ENCODE measurements around the gene ARHGAP27. TPM values are rescaled to one million over a fixed set of nuclear protein-coding genes. Genes with fewer than 3 reads are reported as not detected.
A peak's percentile ranks its signal among the peaks of the same experiment; 100 is the strongest.

Gene ARHGAP27
- total and polyA plus RNA-seq, 2 of the 13 experiments (the other 11 are each of a cell fraction or from before 2014, with no cell fraction given): 15.5 to 18.9 TPM

DNA sequence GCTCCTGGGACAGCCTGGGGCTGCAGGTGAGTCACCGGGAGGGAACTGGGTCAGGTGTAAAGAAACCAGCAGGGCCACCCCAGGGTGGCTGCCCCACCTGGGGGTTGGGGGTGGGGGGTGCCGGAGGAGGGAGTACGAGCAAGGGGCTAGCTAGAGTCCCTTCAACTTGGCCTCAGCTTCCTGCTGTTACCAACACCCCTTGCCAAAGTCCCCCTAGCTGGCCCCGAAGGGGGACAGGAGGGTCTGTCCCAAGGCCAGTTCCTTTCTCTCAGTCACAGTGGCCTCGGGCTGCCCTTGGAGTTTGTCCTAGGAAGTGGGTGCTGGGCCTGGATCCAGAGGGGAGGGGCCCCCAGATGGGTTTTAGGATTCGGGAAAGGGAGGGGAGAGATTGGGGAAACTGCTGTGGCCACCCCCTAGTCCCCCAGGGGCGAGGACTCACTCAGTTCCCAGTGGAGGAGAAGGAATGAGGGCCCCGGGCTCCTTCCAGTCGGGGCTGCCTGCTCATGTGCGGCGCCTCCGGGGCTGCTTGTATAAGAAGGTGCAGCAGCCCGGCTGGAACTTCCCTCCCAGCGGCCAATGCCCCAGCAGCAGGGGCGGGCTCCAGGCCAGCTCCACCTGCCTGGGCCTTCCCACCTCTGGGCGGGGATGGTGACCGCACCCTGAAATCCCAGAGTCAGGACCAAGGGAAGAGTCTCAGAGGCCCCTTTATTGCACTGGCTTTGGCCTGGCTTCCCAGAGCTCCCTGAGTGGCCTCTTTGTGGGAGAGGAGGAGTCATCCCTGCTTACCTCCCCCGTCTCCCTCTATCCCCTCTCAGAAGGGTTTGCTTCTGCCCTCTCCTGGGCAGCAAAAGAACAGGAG lies 7.3 kb downstream of the ARHGAP27 start (continued):
- TF ChIP-seq, protein P1, sequence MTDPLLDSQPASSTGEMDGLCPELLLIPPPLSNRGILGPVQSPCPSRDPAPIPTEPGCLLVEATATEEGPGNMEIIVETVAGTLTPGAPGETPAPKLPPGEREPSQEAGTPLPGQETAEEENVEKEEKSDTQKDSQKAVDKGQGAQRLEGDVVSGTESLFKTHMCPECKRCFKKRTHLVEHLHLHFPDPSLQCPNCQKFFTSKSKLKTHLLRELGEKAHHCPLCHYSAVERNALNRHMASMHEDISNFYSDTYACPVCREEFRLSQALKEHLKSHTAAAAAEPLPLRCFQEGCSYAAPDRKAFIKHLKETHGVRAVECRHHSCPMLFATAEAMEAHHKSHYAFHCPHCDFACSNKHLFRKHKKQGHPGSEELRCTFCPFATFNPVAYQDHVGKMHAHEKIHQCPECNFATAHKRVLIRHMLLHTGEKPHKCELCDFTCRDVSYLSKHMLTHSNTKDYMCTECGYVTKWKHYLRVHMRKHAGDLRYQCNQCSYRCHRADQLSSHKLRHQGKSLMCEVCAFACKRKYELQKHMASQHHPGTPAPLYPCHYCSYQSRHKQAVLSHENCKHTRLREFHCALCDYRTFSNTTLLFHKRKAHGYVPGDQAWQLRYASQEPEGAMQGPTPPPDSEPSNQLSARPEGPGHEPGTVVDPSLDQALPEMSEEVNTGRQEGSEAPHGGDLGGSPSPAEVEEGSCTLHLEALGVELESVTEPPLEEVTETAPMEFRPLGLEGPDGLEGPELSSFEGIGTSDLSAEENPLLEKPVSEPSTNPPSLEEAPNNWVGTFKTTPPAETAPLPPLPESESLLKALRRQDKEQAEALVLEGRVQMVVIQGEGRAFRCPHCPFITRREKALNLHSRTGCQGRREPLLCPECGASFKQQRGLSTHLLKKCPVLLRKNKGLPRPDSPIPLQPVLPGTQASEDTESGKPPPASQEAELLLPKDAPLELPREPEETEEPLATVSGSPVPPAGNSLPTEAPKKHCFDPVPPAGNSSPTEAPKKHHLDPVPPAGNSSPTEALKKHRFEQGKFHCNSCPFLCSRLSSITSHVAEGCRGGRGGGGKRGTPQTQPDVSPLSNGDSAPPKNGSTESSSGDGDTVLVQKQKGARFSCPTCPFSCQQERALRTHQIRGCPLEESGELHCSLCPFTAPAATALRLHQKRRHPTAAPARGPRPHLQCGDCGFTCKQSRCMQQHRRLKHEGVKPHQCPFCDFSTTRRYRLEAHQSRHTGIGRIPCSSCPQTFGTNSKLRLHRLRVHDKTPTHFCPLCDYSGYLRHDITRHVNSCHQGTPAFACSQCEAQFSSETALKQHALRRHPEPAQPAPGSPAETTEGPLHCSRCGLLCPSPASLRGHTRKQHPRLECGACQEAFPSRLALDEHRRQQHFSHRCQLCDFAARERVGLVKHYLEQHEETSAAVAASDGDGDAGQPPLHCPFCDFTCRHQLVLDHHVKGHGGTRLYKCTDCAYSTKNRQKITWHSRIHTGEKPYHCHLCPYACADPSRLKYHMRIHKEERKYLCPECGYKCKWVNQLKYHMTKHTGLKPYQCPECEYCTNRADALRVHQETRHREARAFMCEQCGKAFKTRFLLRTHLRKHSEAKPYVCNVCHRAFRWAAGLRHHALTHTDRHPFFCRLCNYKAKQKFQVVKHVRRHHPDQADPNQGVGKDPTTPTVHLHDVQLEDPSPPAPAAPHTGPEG (CRISPR knock-in tag; IDR thresholded peaks at IDR 0.05): peak; percentile 18; the same call in 1 of the 2 replicates
- TF ChIP-seq HMGA1 (CRISPR knock-in tag; conservative IDR thresholded peaks at IDR 0.05) (no peak), KLF9 (CRISPR knock-in tag; IDR thresholded peaks at IDR 0.05; ENCODE audit: low read depth) (no peak), TMF1 (CRISPR knock-in tag; IDR thresholded peaks at IDR 0.05; ENCODE audit: low read depth) (0 out of 2 replicates have a peak, but pooled peaks have one; percentile 78), CREM (IDR thresholded peaks at IDR 0.05) (0 out of 2 replicates have a peak, but pooled peaks have one; percentile 37), CREM (CRISPR knock-in tag; IDR thresholded peaks at IDR 0.05) (no peak), ZNF562 (CRISPR knock-in tag; IDR thresholded peaks at IDR 0.05; ENCODE audit: borderline replicate concordance) (no peak), KMT2B (CRISPR knock-in tag; IDR thresholded peaks at IDR 0.05) (peak; percentile 67), MED13 (CRISPR knock-in tag; IDR thresholded peaks at IDR 0.05) (no peak), FOXA3 (CRISPR knock-in tag; IDR thresholded peaks at IDR 0.05) (peak; percentile 59), ZNF652 (CRISPR knock-in tag; IDR thresholded peaks at IDR 0.05; ENCODE audit: borderline replicate concordance, low read depth) (no peak), RFXAP (CRISPR knock-in tag; IDR thresholded peaks at IDR 0.05; ENCODE audit: borderline replicate concordance) (peak; percentile 33; the same call in 1 of the 2 replicates), HNRNPK (IDR thresholded peaks at IDR 0.05; ENCODE audit: low read depth, low read length, poor library complexity, severe bottlenecking) (no peak), ZNF510 (CRISPR knock-in tag; IDR thresholded peaks at IDR 0.05; ENCODE audit: low read depth) (no peak), POLR2AphosphoS2 (IDR thresholded peaks at IDR 0.05; ENCODE audit: low read depth, low read length) (no peak), KLF6 (CRISPR knock-in tag; IDR thresholded peaks at IDR 0.05) (peak; percentile 33; the same call in 1 of the 2 replicates), ZNF329 (CRISPR knock-in tag; IDR thresholded peaks at IDR 0.05; ENCODE audit: low read depth) (no peak), ZNF441 (CRISPR knock-in tag; IDR thresholded peaks at IDR 0.05; ENCODE audit: borderline replicate concordance) (0 out of 2 replicates have a peak, but pooled peaks have one; percentile 40), JUNB (CRISPR knock-in tag; IDR thresholded peaks at IDR 0.05; ENCODE audit: borderline replicate concordance) (no peak)
- TF ChIP-seq, protein P2, sequence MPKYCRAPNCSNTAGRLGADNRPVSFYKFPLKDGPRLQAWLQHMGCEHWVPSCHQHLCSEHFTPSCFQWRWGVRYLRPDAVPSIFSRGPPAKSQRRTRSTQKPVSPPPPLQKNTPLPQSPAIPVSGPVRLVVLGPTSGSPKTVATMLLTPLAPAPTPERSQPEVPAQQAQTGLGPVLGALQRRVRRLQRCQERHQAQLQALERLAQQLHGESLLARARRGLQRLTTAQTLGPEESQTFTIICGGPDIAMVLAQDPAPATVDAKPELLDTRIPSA (CRISPR knock-in tag; IDR thresholded peaks at IDR 0.05; ENCODE audit: borderline replicate concordance): no peak
- TF ChIP-seq, protein P3, sequence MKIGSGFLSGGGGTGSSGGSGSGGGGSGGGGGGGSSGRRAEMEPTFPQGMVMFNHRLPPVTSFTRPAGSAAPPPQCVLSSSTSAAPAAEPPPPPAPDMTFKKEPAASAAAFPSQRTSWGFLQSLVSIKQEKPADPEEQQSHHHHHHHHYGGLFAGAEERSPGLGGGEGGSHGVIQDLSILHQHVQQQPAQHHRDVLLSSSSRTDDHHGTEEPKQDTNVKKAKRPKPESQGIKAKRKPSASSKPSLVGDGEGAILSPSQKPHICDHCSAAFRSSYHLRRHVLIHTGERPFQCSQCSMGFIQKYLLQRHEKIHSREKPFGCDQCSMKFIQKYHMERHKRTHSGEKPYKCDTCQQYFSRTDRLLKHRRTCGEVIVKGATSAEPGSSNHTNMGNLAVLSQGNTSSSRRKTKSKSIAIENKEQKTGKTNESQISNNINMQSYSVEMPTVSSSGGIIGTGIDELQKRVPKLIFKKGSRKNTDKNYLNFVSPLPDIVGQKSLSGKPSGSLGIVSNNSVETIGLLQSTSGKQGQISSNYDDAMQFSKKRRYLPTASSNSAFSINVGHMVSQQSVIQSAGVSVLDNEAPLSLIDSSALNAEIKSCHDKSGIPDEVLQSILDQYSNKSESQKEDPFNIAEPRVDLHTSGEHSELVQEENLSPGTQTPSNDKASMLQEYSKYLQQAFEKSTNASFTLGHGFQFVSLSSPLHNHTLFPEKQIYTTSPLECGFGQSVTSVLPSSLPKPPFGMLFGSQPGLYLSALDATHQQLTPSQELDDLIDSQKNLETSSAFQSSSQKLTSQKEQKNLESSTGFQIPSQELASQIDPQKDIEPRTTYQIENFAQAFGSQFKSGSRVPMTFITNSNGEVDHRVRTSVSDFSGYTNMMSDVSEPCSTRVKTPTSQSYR (CRISPR knock-in tag; IDR thresholded peaks at IDR 0.05; ENCODE audit: borderline replicate concordance): 0 out of 2 replicates have a peak, but pooled peaks have one; percentile 6

Data from HepG2 (cell line).